T-helper 2 cell treated with Interferon-gamma antibody and Interleukin-4, amounts not matched to agents 5 μg/mL and 100 μg/mL, for 36 hours (primary cell): ENCODE results near the gene ZNF429.
"Not testable (repeated sequence)": the region's sequence is repeated elsewhere in the genome, so short reads cannot be mapped to it uniquely, and the experiment has no call there.

Experiments
- DNase-seq: peaks from one replicate; pipeline ENCODE4 v3.0.0; 2021; ENCODE audit warnings: low spot score
- H3K27ac Mint-ChIP-seq: one replicate; pipeline ENCODE4 v1.8.0; 2021; ENCODE audit warnings: mild to moderate bottlenecking, mixed read lengths
- H3K27me3 Mint-ChIP-seq: one replicate; pipeline ENCODE4 v1.8.0; 2021; ENCODE audit warnings: low read depth, mixed read lengths
- H3K36me3 Mint-ChIP-seq: one replicate; pipeline ENCODE4 v1.8.0; 2021; ENCODE audit warnings: low read depth, mixed read lengths
- H3K4me1 Mint-ChIP-seq: one replicate; pipeline ENCODE4 v1.8.0; 2021; ENCODE audit warnings: low read depth, mixed read lengths
- H3K4me3 Mint-ChIP-seq: one replicate; pipeline ENCODE4 v1.8.0; 2022; ENCODE audit warnings: mild to moderate bottlenecking, moderate library complexity, mixed read lengths
- H3K9me3 Mint-ChIP-seq: one replicate; pipeline ENCODE4 v1.8.0; 2021; ENCODE audit warnings: mixed read lengths

The ZNF429 gene

GRCh38 chr19:21588065-21588601 is 82.7 kb downstream of the ZNF429 start:
- Mint-ChIP-seq H3K36me3 (peaks cover 2% of the 10 kb centered on the region), H3K9me3 (peaks cover 29% of the 10 kb centered on the region), H3K4me3 (no peak overlapping the region), H3K27ac (no peak overlapping the region), H3K4me1 (no peaks in the 10 kb centered on the region), H3K27me3 (no peaks in the 10 kb centered on the region)
- no peak for DNase-seq

GRCh38 chr19:21590867-21591266 is 85.5 kb downstream of the ZNF429 start:
- Mint-ChIP-seq H3K4me1 (no peaks in the 10 kb centered on the region), H3K9me3 (peaks cover 34% of the 10 kb centered on the region), H3K27ac (no peak overlapping the region), H3K36me3 (no peaks in the 10 kb centered on the region), H3K27me3 (no peaks in the 10 kb centered on the region), H3K4me3 (no peak overlapping the region)
- no peak for DNase-seq

- H3K27ac Mint-ChIP-seq: no peak overlapping the region
- H3K36me3 Mint-ChIP-seq: no peaks in the 10 kb centered on the region
Observed at GRCh38 chr19:21593008-21593481, 87.6 kb downstream of the ZNF429 start.

GRCh38 chr19:21593502-21593901 is 88.1 kb downstream of the ZNF429 start:
- Mint-ChIP-seq H3K36me3 (no peaks in the 10 kb centered on the region), H3K27ac (no peak overlapping the region), H3K4me1 (no peaks in the 10 kb centered on the region), H3K27me3 (no peaks in the 10 kb centered on the region), H3K4me3 (no peak overlapping the region), H3K9me3 (peaks cover 39% of the 10 kb centered on the region)
- DNase-seq: no peak

More at GRCh38 chr19:21593008-21593481, 87.6 kb downstream of the ZNF429 start:
- H3K4me3 Mint-ChIP-seq: no peak overlapping the region
- H3K27me3 Mint-ChIP-seq: no peaks in the 10 kb centered on the region
- DNase-seq: no peak
- no peaks in the 10 kb centered on the region for H3K4me1 Mint-ChIP-seq
- H3K9me3 Mint-ChIP-seq: peaks cover 39% of the 10 kb centered on the region

- Mint-ChIP-seq H3K27me3 (no peaks in the 10 kb centered on the region), H3K9me3 (peaks cover 42% of the 10 kb centered on the region), H3K36me3 (no peaks in the 10 kb centered on the region), H3K27ac (no peak overlapping the region), H3K4me1 (no peaks in the 10 kb centered on the region), H3K4me3 (no peak overlapping the region)
- DNase-seq: no peak
Observed at GRCh38 chr19:21593934-21594820, 88.8 kb downstream of the ZNF429 start.

GRCh38 chr19:21595185-21595584 is 89.8 kb downstream of the ZNF429 start:
- H3K27me3 Mint-ChIP-seq: no peaks in the 10 kb centered on the region
- no peaks in the 10 kb centered on the region for H3K4me1 Mint-ChIP-seq
- no peaks in the 10 kb centered on the region for H3K36me3 Mint-ChIP-seq
- DNase-seq: no peak
- no peak overlapping the region for H3K27ac Mint-ChIP-seq
- no peak overlapping the region for H3K4me3 Mint-ChIP-seq
- H3K9me3 Mint-ChIP-seq: peaks cover 36% of the 10 kb centered on the region

- H3K9me3 Mint-ChIP-seq: peaks cover 25% of the 10 kb centered on the region
- H3K27ac Mint-ChIP-seq: no peak overlapping the region
- H3K4me3 Mint-ChIP-seq: no peak overlapping the region
- H3K36me3 Mint-ChIP-seq: peaks cover 3% of the 10 kb centered on the region
- no peaks in the 10 kb centered on the region for H3K27me3 Mint-ChIP-seq
- no peak for DNase-seq
- H3K4me1 Mint-ChIP-seq: peaks cover 6% of the 10 kb centered on the region
Observed at GRCh38 chr19:21602082-21602658, 96.8 kb downstream of the ZNF429 start.

- H3K27ac Mint-ChIP-seq, H3K4me1 Mint-ChIP-seq, H3K4me3 Mint-ChIP-seq, H3K36me3 Mint-ChIP-seq, H3K27me3 Mint-ChIP-seq, DNase-seq: not testable (repeated sequence)
- H3K9me3 Mint-ChIP-seq: peaks cover 25% of the 10 kb centered on the region
Observed at GRCh38 chr19:21602659-21603430, 97.4 kb downstream of the ZNF429 start.

GRCh38 chr19:21603431-21604231 is 98.2 kb downstream of the ZNF429 start:
- Mint-ChIP-seq H3K4me1 (peaks cover 6% of the 10 kb centered on the region), H3K9me3 (peaks cover 32% of the 10 kb centered on the region), H3K36me3 (peaks cover 3% of the 10 kb centered on the region), H3K27me3 (no peaks in the 10 kb centered on the region), H3K27ac (peak overlapping the region; percentile 3), H3K4me3 (peak overlapping the region; percentile 76)
- DNase-seq: no peak

GRCh38 chr19:21604351-21604926 is 99.0 kb downstream of the ZNF429 start:
- peak overlapping the region; percentile 76 for H3K4me3 Mint-ChIP-seq
- H3K4me1 Mint-ChIP-seq: peaks cover 6% of the 10 kb centered on the region
- H3K9me3 Mint-ChIP-seq: peaks cover 27% of the 10 kb centered on the region
- no peak for DNase-seq
- H3K27me3 Mint-ChIP-seq: no peaks in the 10 kb centered on the region
- peak overlapping the region; percentile 56 for H3K27ac Mint-ChIP-seq
- H3K36me3 Mint-ChIP-seq: peaks cover 3% of the 10 kb centered on the region
